CD4-positive, alpha-beta T cell (primary cell): ENCODE results near the gene UBALD2. TPM values are rescaled to one million over a fixed set of nuclear protein-coding genes. Genes with fewer than 3 reads are reported as not detected.
"Not testable (repeated sequence)": the region's sequence is repeated elsewhere in the genome, so short reads cannot be mapped to it uniquely, and the experiment has no call there.

Source experiments
- ATAC-seq: fragments of 200-7000 bp; cut with Tn5 transposase; one replicate; pipeline ENCODE4 v1.10.0; 2022; ENCODE audit warnings: mild to moderate bottlenecking; ENCODE audit not compliant: poor library complexity
- CTCF ChIA-PET: fragments of 350-600 bp; sonication (Branson Sonifier 250); formaldehyde crosslinking; loops from one replicate; lab custom pipeline; 2021; ENCODE audit warnings: antibody characterized with exemption, inconsistent platforms; lab: Charles Lee
- POLR2A ChIA-PET: fragments of 350-600 bp; sonication (Branson Sonifier 250); formaldehyde crosslinking; loops from one replicate; lab custom pipeline; 2021; ENCODE audit warnings: antibody characterized with exemption, inconsistent platforms; lab: Charles Lee
- DNase-seq, 14 experiments: peaks; one replicate each; pipeline ENCODE4 v3.0.0-alpha.2; 2013 to 2020; ENCODE audit warnings: mixed read lengths in 2 of 14
- H3K27ac ChIP-seq, 2 donors: one replicate each; pipeline versions ENCODE4 v1.5.1 to v1.7.0; 2013; ENCODE audit warnings: low read length in 2 of 2, low read depth in 1 of 2, mild to moderate bottlenecking in 1 of 2
- H3K27me3 ChIP-seq, 2 experiments: 1 replicate in 1 of 2; 2 replicates in 1 of 2; pipeline versions ENCODE4 v1.6.1 to v1.7.0; 2013; ENCODE audit warnings: low read length in 2 of 2, control low read depth in 1 of 2, mild to moderate bottlenecking in 1 of 2, moderate library complexity in 1 of 2; ENCODE audit not compliant: insufficient read depth in 2 of 2, control insufficient read depth in 1 of 2
- H3K36me3 ChIP-seq: one replicate; pipeline ENCODE4 v1.6.1; 2013; ENCODE audit warnings: low read length, control low read depth; ENCODE audit not compliant: insufficient read depth
- H3K4me1 ChIP-seq: one replicate; pipeline ENCODE4 v1.6.1; 2013; ENCODE audit warnings: low read length, control low read depth; ENCODE audit not compliant: insufficient read depth
- H3K4me3 ChIP-seq: one replicate; pipeline ENCODE4 v1.5.1; 2013; ENCODE audit warnings: mild to moderate bottlenecking, low read length, moderate library complexity
- H3K9me3 ChIP-seq, 2 experiments: 1 replicate in 1 of 2; 2 replicates in 1 of 2; pipeline versions ENCODE4 v1.6.1 to v1.7.0; 2013; ENCODE audit warnings: low read length in 2 of 2, mild to moderate bottlenecking in 2 of 2, control low read depth in 1 of 2, moderate library complexity in 1 of 2; ENCODE audit not compliant: control insufficient read depth in 1 of 2, insufficient read depth in 1 of 2
- H3K27ac Mint-ChIP-seq: one replicate; pipeline ENCODE4 v1.8.0; 2020; ENCODE audit warnings: mixed read lengths
- H3K27me3 Mint-ChIP-seq: one replicate; pipeline ENCODE4 v1.8.0; 2021; ENCODE audit warnings: mixed read lengths
- H3K36me3 Mint-ChIP-seq: one replicate; pipeline ENCODE4 v1.8.0; 2021; ENCODE audit warnings: low read depth, mixed read lengths
- H3K4me1 Mint-ChIP-seq: one replicate; pipeline ENCODE4 v1.8.0; 2021; ENCODE audit warnings: low read depth, mixed read lengths
- H3K4me3 Mint-ChIP-seq: one replicate; pipeline ENCODE4 v1.8.0; 2020; ENCODE audit warnings: mild to moderate bottlenecking, mixed read lengths
- H3K9me3 Mint-ChIP-seq: one replicate; pipeline ENCODE4 v1.8.0; 2020; ENCODE audit warnings: mixed read lengths
- intact Hi-C, 2 experiments: fragments of 100-400 bp; cut with DNase I in 1 of 2; cut with micrococcal nuclease in 1 of 2; formaldehyde crosslinking; loops; one replicate each; pipeline versions ENCODE4 v1.15.1 to v1.9.0; 2023 to 2025; cut with DNase I, micrococcal nuclease
- total RNA-seq, 174 experiments: library from RNA in 2 of 174; stranded (reverse) in 2 of 174; gene quantifications; one replicate each; pipeline ENCODE4 v1.2.3 and lab custom pipeline; 2021 to 2026
- TF ChIP-seq, protein P1 (sequence below): fragments of 200-600 bp; IDR thresholded peaks from one replicate; pipeline ENCODE4 v1.8.0; 2022; ENCODE audit warnings: antibody characterized with exemption, mild to moderate bottlenecking

UBALD2 gene
- total RNA-seq, 2 experiments from 2014 or later = 253 to 265 TPM

DNA sequence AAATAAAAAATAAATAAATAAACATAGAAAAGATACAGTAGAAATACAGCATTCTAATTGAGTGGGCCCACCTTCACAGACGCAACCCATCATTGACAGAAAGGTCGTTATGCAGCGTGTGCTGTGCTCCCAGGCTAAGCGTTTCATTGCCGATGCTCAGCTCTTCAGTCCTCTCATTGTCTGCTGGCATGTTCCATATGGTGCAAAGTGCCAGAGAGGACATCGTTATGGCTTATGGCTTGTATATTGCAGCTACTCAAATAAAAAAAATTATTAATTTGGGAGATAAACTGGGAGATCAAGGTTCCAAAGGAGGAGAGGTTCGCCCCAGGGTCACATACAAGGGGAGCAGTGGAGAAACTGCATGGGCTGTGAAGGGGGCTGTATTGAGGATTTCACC lies 11.3 kb upstream of the UBALD2 start:
- Mint-ChIP-seq H3K9me3 (peaks cover 2% of the 10 kb centered on the region), H3K27ac (peak overlapping the region; percentile 56), H3K36me3 (no peaks in the 10 kb centered on the region), H3K4me1 (peaks cover 49% of the 10 kb centered on the region), H3K27me3 (no peaks in the 10 kb centered on the region), H3K4me3 (no peak overlapping the region)
- intact Hi-C loops = no loop called here
- ChIA-PET POLR2A (interaction anchor here (1.1 to 18.7 kb wide), 2 partner anchors 8 to 14 kb away, joined by 6 to 394 read pairs; partner anchors contain the start of gene UBALD2), CTCF (interaction anchor here (1.0 kb wide), 1 partner anchor 10 kb away, joined by 3 read pairs; no protein-coding TSS in a partner anchor)
- H3K4me1 ChIP-seq = peaks cover 62% of the 10 kb centered on the region
- no peak for ATAC-seq
- no peaks in the 10 kb centered on the region for H3K36me3 ChIP-seq
- no peaks in the 10 kb centered on the region for H3K27me3 ChIP-seq
- no peak for DNase-seq
- H3K27ac ChIP-seq = no peak overlapping the region
- no peak overlapping the region for H3K4me3 ChIP-seq
- TF ChIP-seq, protein P1, sequence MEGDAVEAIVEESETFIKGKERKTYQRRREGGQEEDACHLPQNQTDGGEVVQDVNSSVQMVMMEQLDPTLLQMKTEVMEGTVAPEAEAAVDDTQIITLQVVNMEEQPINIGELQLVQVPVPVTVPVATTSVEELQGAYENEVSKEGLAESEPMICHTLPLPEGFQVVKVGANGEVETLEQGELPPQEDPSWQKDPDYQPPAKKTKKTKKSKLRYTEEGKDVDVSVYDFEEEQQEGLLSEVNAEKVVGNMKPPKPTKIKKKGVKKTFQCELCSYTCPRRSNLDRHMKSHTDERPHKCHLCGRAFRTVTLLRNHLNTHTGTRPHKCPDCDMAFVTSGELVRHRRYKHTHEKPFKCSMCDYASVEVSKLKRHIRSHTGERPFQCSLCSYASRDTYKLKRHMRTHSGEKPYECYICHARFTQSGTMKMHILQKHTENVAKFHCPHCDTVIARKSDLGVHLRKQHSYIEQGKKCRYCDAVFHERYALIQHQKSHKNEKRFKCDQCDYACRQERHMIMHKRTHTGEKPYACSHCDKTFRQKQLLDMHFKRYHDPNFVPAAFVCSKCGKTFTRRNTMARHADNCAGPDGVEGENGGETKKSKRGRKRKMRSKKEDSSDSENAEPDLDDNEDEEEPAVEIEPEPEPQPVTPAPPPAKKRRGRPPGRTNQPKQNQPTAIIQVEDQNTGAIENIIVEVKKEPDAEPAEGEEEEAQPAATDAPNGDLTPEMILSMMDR = no peak
- H3K9me3 ChIP-seq = no peaks in the 10 kb centered on the region

DNA sequence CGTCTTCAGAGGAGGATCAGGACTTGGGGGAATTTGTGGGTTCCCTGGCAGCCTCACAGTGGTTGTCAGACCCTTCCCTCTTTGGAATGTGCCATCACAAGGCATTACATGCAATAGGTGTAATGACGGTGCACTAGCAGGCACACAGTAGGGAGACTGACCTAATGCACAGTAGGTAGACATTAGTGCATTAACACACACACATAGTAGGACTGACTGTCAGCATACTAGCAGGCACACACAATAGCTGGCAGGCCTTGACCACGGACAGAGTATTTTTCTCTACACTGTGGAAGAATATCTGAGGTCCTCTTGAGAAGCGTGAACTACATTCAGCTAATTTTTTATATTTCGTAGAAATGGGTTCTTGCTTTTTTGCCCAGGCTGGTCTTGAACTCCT lies 10.9 kb upstream of the UBALD2 start:
- H3K27ac Mint-ChIP-seq = peak overlapping the region; percentile 56
- H3K4me3 Mint-ChIP-seq = no peak overlapping the region
- peaks cover 2% of the 10 kb centered on the region for H3K9me3 Mint-ChIP-seq
- CTCF ChIA-PET = interaction anchor here (1.0 kb wide), 1 partner anchor 9 kb away, joined by 3 read pairs; no protein-coding TSS in a partner anchor
- no peaks in the 10 kb centered on the region for H3K27me3 ChIP-seq
- peaks cover 62% of the 10 kb centered on the region for H3K4me1 ChIP-seq
- POLR2A ChIA-PET = interaction anchor here (1.1 to 18.7 kb wide), 2 partner anchors 8 to 14 kb away, joined by 6 to 394 read pairs; partner anchors contain the start of gene UBALD2
- H3K4me3 ChIP-seq = no peak overlapping the region
- ATAC-seq (no peak), DNase-seq (no peak)
- no peaks in the 10 kb centered on the region for H3K36me3 ChIP-seq
- H3K27ac ChIP-seq = no peak overlapping the region
- H3K9me3 ChIP-seq = no peaks in the 10 kb centered on the region
- no peaks in the 10 kb centered on the region for H3K36me3 Mint-ChIP-seq
- TF ChIP-seq, protein P1 = no peak
- peaks cover 49% of the 10 kb centered on the region for H3K4me1 Mint-ChIP-seq
- H3K27me3 Mint-ChIP-seq = no peaks in the 10 kb centered on the region
- intact Hi-C loops = no loop called here

DNA sequence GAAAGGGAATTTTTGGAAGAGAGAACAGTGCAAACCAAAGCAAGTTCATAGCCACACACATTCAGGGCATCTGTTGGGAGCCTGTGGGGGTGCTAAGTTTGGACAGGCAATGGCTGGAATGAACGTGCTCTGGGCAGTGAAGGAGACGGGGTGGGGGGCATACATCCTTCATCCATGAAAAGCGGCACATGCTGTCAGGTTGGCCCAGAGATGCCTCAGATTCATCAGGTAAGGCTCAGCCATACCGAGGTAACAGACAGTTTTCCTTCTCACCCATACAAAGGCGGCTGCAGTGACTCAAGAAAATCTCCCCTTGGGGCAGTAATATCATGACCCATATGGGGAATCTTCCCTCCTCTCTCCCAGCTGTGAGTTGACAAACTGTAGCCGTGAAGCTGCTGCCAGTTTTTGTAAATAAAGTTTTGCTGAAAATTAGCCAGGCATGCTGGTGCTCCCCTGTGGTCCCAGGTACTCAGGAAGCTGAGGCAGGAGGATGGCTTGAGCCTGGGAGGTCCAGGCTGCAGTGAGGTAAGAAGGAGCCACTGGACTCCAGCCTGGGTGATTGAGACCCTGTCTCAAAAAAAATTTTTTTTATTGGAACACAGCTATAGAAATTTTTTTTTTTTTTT lies 9.2 kb upstream of the UBALD2 start:
- Histone ChIP-seq H3K4me3 (no peak overlapping the region), H3K27ac (no peak overlapping the region), H3K36me3 (no peaks in the 10 kb centered on the region), H3K9me3 (no peaks in the 10 kb centered on the region), H3K4me1 (peaks cover 59% of the 10 kb centered on the region), H3K27me3 (no peaks in the 10 kb centered on the region)
- Mint-ChIP-seq H3K27me3 (no peaks in the 10 kb centered on the region), H3K36me3 (no peaks in the 10 kb centered on the region), H3K4me1 (peaks cover 49% of the 10 kb centered on the region), H3K4me3 (no peak overlapping the region), H3K27ac (peak overlapping the region; percentile 82), H3K9me3 (peaks cover 2% of the 10 kb centered on the region)
- ATAC-seq = no peak
- TF ChIP-seq, protein P1 = no peak
- POLR2A ChIA-PET = interaction anchor here (0.7 to 18.7 kb wide), 9 partner anchors 9 to 104 kb away, joined by 3 to 394 read pairs (median 10); partner anchors contain the start of gene UBALD2
- CTCF ChIA-PET = interaction anchor here (0.7 to 1.6 kb wide), 4 partner anchors 9 to 135 kb away, joined by 3 to 9 read pairs (median 4); no protein-coding TSS in a partner anchor
- intact Hi-C loops = no loop called here
- DNase-seq = no peak

DNA sequence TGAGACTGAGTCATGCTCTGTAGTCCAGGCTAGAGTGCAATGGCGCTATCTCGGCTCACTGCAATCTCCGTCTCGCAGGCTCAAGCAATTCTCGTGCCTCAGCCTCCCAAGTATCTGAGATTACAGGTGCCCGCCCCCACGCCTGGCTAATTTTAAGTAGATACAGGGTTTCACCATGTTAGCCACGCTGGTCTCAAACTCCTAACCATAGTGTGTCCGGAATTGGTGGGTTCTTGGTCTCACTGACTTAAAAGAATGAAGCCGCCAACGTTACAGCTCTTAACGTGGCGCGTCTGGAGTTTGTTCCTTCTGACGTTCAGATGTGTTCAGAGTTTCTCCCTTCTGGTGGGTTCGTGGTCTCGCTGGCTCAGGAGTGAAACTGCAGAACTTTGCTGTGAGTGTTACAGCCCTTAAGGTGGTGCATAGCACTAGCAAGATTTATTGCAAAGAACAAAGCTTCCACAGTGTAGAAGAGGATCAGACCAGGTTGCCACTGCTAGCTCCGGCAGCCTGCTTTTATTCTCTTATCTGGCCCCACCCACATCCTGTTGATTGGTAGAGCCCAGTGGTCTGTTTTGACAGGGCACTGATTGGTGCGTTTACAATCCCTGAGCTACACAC lies 8.6 kb upstream of the UBALD2 start:
- intact Hi-C loops, H3K9me3 ChIP-seq, H3K27me3 ChIP-seq, H3K36me3 Mint-ChIP-seq, H3K27me3 Mint-ChIP-seq, H3K36me3 ChIP-seq, H3K9me3 Mint-ChIP-seq: not testable (repeated sequence)
- H3K4me1 ChIP-seq = peaks cover 55% of the 10 kb centered on the region
- peak in 9 of 14 experiments; percentile 37 to 75 (median 47) for DNase-seq
- peak overlapping the region; percentile 82 for H3K27ac Mint-ChIP-seq
- peak overlapping the region; percentile 52 for H3K4me3 Mint-ChIP-seq
- peak overlapping the region in 1 of 2 donors; percentile 21 for H3K27ac ChIP-seq
- ChIA-PET CTCF (interaction anchor here (0.7 to 1.6 kb wide), 4 partner anchors 10 to 135 kb away, joined by 3 to 9 read pairs (median 4); no protein-coding TSS in a partner anchor), POLR2A (interaction anchor here (0.6 to 2.3 kb wide), 11 partner anchors 8 to 111 kb away, joined by 3 to 33 read pairs (median 7); partner anchors contain the start of gene UBALD2)
- peaks cover 46% of the 10 kb centered on the region for H3K4me1 Mint-ChIP-seq
- H3K4me3 ChIP-seq = peak overlapping the region; percentile 29
- peak; percentile 81 for ATAC-seq
